GM21390 (cell line): Measurements from ENCODE around the gene TCF20.

Experiments
- ATAC-seq: cut with Tn5 transposase; IDR thresholded peaks from one replicate; pipeline ENCODE4 v1.9.1; 2021; ENCODE audit not compliant: unreplicated experiment

The TCF20 gene

GRCh38 chr22:42270510-42271190, at the start of gene TCF20:
Gene TCF20 (minus strand): TSS chr22:42270653. CDS start chr22:42215305, 55,348 bp downstream.
- ATAC-seq = peak; percentile 50

- no peak for ATAC-seq
Measured at GRCh38 chr22:42319386-42319785, 48.9 kb upstream of the TCF20 start.

GRCh38 chr22:42318967-42319366, 48.5 kb upstream of the TCF20 start:
- ATAC-seq = no peak

- ATAC-seq = no peak
Measured at GRCh38 chr22:42317691-42318547, 47.5 kb upstream of the TCF20 start.

- ATAC-seq = no peak
Measured at GRCh38 chr22:42317008-42317407, 46.6 kb upstream of the TCF20 start.

- ATAC-seq = no peak
Measured at GRCh38 chr22:42315392-42315756, 44.9 kb upstream of the TCF20 start.

- no peak for ATAC-seq
Measured at GRCh38 chr22:42314709-42315391, 44.4 kb upstream of the TCF20 start.

GRCh38 chr22:42313804-42314581, 43.5 kb upstream of the TCF20 start:
- ATAC-seq = no peak

- no peak for ATAC-seq
Measured at GRCh38 chr22:42313204-42313603, 42.8 kb upstream of the TCF20 start.

- ATAC-seq = no peak
Measured at GRCh38 chr22:42310291-42311015, 40.0 kb upstream of the TCF20 start.

- ATAC-seq = no peak
Measured at GRCh38 chr22:42309865-42310264, 39.4 kb upstream of the TCF20 start.

GRCh38 chr22:42308892-42309468, 38.5 kb upstream of the TCF20 start:
- ATAC-seq = no peak

- ATAC-seq = no peak
Measured at GRCh38 chr22:42307806-42308563, 37.5 kb upstream of the TCF20 start.

GRCh38 chr22:42306010-42306409, 35.6 kb upstream of the TCF20 start:
- no peak for ATAC-seq

GRCh38 chr22:42304324-42304790, 33.9 kb upstream of the TCF20 start:
- no peak for ATAC-seq

- no peak for ATAC-seq
Measured at GRCh38 chr22:42303396-42304323, 33.2 kb upstream of the TCF20 start.

- no peak for ATAC-seq
Measured at GRCh38 chr22:42301742-42302102, 31.3 kb upstream of the TCF20 start.

- no peak for ATAC-seq
Measured at GRCh38 chr22:42301077-42301741, 30.8 kb upstream of the TCF20 start.
